ENCODE data around the gene SLC2A2.

GRCh38 chr3:170980399-170980798 is 46.1 kb downstream of the SLC2A2 start:
- TF ChIP-seq, protein P1, sequence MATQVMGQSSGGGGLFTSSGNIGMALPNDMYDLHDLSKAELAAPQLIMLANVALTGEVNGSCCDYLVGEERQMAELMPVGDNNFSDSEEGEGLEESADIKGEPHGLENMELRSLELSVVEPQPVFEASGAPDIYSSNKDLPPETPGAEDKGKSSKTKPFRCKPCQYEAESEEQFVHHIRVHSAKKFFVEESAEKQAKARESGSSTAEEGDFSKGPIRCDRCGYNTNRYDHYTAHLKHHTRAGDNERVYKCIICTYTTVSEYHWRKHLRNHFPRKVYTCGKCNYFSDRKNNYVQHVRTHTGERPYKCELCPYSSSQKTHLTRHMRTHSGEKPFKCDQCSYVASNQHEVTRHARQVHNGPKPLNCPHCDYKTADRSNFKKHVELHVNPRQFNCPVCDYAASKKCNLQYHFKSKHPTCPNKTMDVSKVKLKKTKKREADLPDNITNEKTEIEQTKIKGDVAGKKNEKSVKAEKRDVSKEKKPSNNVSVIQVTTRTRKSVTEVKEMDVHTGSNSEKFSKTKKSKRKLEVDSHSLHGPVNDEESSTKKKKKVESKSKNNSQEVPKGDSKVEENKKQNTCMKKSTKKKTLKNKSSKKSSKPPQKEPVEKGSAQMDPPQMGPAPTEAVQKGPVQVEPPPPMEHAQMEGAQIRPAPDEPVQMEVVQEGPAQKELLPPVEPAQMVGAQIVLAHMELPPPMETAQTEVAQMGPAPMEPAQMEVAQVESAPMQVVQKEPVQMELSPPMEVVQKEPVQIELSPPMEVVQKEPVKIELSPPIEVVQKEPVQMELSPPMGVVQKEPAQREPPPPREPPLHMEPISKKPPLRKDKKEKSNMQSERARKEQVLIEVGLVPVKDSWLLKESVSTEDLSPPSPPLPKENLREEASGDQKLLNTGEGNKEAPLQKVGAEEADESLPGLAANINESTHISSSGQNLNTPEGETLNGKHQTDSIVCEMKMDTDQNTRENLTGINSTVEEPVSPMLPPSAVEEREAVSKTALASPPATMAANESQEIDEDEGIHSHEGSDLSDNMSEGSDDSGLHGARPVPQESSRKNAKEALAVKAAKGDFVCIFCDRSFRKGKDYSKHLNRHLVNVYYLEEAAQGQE (IDR thresholded peaks at IDR 0.05; ENCODE audit: insufficient read depth in 1 of 2, low read depth in 2 of 2, low read length in 2 of 2): no peak
- no peak for TF ChIP-seq SIN3A (IDR thresholded peaks at IDR 0.05; ENCODE audit: borderline replicate concordance, insufficient read depth, low read length)

Data from PFSK-1 (cell line).